MG63 (cell line): Measurements from ENCODE around the gene NCAM2. TPM values are rescaled to one million over a fixed set of nuclear protein-coding genes. Genes with fewer than 3 reads are reported as not detected.

Experiments
- DNase-seq: peaks from one replicate; pipeline ENCODE4 v3.0.0-alpha.2; 2020
- H3K27me3 ChIP-seq: fragments of 250-450 bp; sonication (Bioruptor Pico); 2 replicates; pipeline ENCODE4 v1.5.1; 2020; ENCODE audit warnings: mild to moderate bottlenecking, moderate library complexity
- H3K36me3 ChIP-seq: fragments of 250-450 bp; sonication (Bioruptor Pico); 2 replicates; pipeline ENCODE4 v1.5.1; 2020; ENCODE audit warnings: mild to moderate bottlenecking, moderate library complexity
- H3K4me3 ChIP-seq: fragments of 250-450 bp; sonication (Bioruptor Pico); 2 replicates; pipeline ENCODE4 v1.5.1; 2020; ENCODE audit warnings: mild to moderate bottlenecking, moderate library complexity
- H3K9me3 ChIP-seq: fragments of 250-450 bp; sonication (Bioruptor Pico); 2 replicates; pipeline ENCODE4 v1.5.1; 2020; ENCODE audit warnings: mild to moderate bottlenecking, moderate library complexity
- total RNA-seq: library from RNA; depleted of rRNA; stranded (reverse); fragments of >200 nt; shearing (Covaris generic); gene quantifications from 2 replicates; pipeline ENCODE4 v1.2.3, GENCODE V29; 2014; ENCODE audit warnings: low replicate concordance

The NCAM2 gene
- total RNA-seq, 1 experiment from 2014 or later = 2.5 TPM

- H3K9me3 ChIP-seq = no peaks in the 10 kb centered on the region
- H3K4me3 ChIP-seq = no peak overlapping the region
Measured at GRCh38 chr21:21466752-21467151, 468.5 kb downstream of the NCAM2 start.

DNA sequence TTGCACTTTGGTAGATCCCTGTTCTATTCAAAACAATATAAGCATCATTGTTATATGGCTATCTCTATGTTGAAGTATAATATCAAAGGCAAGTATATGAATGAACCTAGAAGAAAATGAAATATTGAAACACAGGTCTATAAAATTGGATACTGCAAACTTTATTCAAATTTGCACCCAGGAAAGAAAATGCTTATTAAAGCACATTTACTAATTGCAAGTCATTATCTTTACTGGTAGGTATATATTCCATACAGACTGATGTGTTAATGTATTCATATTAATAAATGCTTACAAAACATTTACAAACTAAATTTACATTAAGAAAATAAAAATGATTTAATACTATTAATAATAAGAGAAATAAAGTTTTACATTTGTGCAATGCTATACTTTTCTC lies 469.8 kb downstream of the NCAM2 start:
- no peak for DNase-seq
- Histone ChIP-seq H3K27me3 (no peaks in the 10 kb centered on the region), H3K4me3 (no peak overlapping the region)

More at GRCh38 chr21:21466752-21467151, 468.5 kb downstream of the NCAM2 start:
- H3K36me3 ChIP-seq = no peaks in the 10 kb centered on the region
- H3K27me3 ChIP-seq = no peaks in the 10 kb centered on the region
- no peak for DNase-seq

DNA sequence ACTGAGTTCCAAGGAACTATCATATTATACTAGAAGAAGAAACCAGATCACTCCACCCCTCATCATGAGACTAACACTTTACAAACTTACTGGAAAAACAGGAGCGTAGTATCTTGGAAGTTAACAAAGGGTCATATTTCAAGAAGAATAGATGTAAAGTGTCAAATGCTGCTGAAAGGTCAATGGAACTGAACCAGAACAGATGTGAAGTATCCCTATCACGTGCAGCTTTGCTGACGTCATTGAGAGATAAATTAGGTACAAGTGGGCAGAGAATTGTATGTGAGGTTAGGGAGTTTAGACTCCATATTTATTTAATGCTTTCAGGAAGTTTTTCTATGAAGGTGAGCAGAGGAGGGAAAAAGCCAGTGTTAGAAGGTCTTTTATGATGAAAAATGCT lies 483.0 kb downstream of the NCAM2 start:
- Histone ChIP-seq H3K4me3 (no peak overlapping the region), H3K9me3 (no peaks in the 10 kb centered on the region), H3K36me3 (no peaks in the 10 kb centered on the region), H3K27me3 (no peaks in the 10 kb centered on the region)
- no peak for DNase-seq

More for the DNA sequence above, 469.8 kb downstream of the NCAM2 start:
- no peaks in the 10 kb centered on the region for H3K36me3 ChIP-seq
- no peaks in the 10 kb centered on the region for H3K9me3 ChIP-seq

DNA sequence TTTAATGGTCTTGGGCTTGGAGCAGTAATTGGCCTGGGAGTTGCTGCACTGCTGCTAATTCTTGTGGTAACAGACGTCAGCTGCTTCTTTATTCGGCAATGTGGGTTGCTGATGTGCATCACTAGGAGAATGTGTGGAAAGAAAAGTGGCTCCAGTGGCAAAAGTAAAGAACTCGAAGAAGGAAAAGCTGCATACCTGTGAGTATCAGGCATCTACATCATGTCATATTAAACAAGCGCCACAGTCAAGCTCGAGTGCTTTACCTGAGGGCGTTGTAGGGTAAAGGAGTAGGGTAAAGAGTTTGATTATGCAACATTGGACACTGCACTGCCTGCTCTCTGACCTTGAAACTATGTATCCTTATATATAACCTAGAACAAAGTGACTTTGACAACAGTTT lies 510.6 kb downstream of the NCAM2 start:
- DNase-seq = no peak
- Histone ChIP-seq H3K9me3 (no peaks in the 10 kb centered on the region), H3K4me3 (no peak overlapping the region), H3K27me3 (no peaks in the 10 kb centered on the region), H3K36me3 (no peaks in the 10 kb centered on the region)

GRCh38 chr21:21530680-21531079 lies 532.5 kb downstream of the NCAM2 start:
- Histone ChIP-seq H3K4me3 (no peak overlapping the region), H3K27me3 (no peaks in the 10 kb centered on the region), H3K36me3 (no peaks in the 10 kb centered on the region), H3K9me3 (no peaks in the 10 kb centered on the region)
- no peak for DNase-seq

- Histone ChIP-seq H3K27me3 (no peaks in the 10 kb centered on the region), H3K4me3 (no peak overlapping the region), H3K9me3 (no peaks in the 10 kb centered on the region), H3K36me3 (no peaks in the 10 kb centered on the region)
- DNase-seq = no peak
Measured at GRCh38 chr21:21547368-21547953, 549.3 kb downstream of the NCAM2 start.

- Histone ChIP-seq H3K9me3 (0 out of 2 replicates have a peak, but pooled peaks cover 2% of the 10 kb centered on the region), H3K4me3 (no peak overlapping the region), H3K36me3 (no peaks in the 10 kb centered on the region), H3K27me3 (no peaks in the 10 kb centered on the region)
- no peak for DNase-seq
Measured at GRCh38 chr21:21559285-21560045, 561.3 kb downstream of the NCAM2 start.
